ENCODE results near the gene POPDC3.
A peak's percentile ranks its signal among the peaks of the same experiment; 100 is the strongest.

POPDC3 gene

DNA sequence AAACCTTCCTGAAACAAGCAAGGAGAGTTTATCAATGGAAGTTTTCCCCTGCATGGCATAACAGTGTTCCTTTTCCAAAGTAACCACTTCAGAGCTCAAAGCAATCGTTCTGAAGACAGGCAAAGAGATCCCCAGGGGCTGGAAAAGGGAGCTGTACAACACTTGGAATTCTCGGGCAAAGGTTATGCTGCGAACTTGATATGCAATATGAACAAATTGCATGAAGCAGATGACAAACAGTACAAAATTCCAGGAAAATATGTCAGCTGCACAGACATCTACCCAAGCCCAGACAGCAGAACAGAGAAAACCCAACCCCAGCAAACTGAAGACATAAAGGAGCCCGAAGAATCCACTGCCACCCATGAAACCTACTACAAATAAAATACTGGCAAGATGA, 18.4 kb downstream of the POPDC3 start:
- H3K27me3 ChIP-seq (ENCODE audit: control insufficient read depth in 2 of 2, insufficient read depth in 2 of 2, low read length in 2 of 2), result no peaks in the 10 kb centered on the region
- H3K9me3 ChIP-seq (ENCODE audit: control insufficient read depth in 2 of 2, low read length in 2 of 2), result no peaks in the 10 kb centered on the region
- no peak overlapping the region for H3K4me3 ChIP-seq (ENCODE audit: low read length in 2 of 2)
- H3K27ac ChIP-seq (ENCODE audit: low read depth in 2 of 2, low read length in 2 of 2), result no peak overlapping the region
- no peaks in the 10 kb centered on the region for H3K36me3 ChIP-seq (ENCODE audit: control insufficient read depth in 2 of 2, insufficient read depth in 2 of 2, low read length in 2 of 2)
- H3K9ac ChIP-seq (ENCODE audit: low read depth in 1 of 2, low read length in 2 of 2), result no peak overlapping the region
- no peaks in the 10 kb centered on the region for H3K4me1 ChIP-seq (ENCODE audit: control insufficient read depth in 2 of 2, insufficient read depth in 2 of 2, low read length in 2 of 2)

DNA sequence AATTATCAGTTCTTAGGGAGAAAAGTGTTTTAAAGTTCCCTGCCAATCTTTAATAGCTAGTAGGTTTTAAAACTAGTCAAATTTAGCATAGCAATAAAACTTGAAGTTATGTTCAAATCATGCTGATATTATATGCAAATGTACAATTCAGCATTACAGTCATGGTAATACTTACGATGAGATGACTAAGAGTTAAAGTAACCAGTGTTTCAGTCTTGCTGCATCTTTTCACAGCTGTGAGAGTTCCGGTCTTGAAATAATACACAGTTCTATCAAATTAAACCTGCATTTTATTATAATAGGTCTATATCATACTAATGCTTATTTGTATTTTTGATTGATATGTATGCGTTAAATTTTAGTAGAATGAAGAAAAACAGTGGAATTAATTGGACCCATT, 26.1 kb downstream of the POPDC3 start:
- no peaks in the 10 kb centered on the region for H3K4me1 ChIP-seq (ENCODE audit: control insufficient read depth in 2 of 2, insufficient read depth in 2 of 2, low read length in 2 of 2)
- H3K9ac ChIP-seq (ENCODE audit: low read depth in 1 of 2, low read length in 2 of 2), result no peak overlapping the region
- no peak overlapping the region for H3K4me3 ChIP-seq (ENCODE audit: low read length in 2 of 2)
- H3K9me3 ChIP-seq (ENCODE audit: control insufficient read depth in 2 of 2, low read length in 2 of 2), result no peaks in the 10 kb centered on the region
- H3K27ac ChIP-seq (ENCODE audit: low read depth in 2 of 2, low read length in 2 of 2), result no peak overlapping the region
- H3K36me3 ChIP-seq (ENCODE audit: control insufficient read depth in 2 of 2, insufficient read depth in 2 of 2, low read length in 2 of 2), result no peaks in the 10 kb centered on the region
- no peaks in the 10 kb centered on the region for H3K27me3 ChIP-seq (ENCODE audit: control insufficient read depth in 2 of 2, insufficient read depth in 2 of 2, low read length in 2 of 2)

DNA sequence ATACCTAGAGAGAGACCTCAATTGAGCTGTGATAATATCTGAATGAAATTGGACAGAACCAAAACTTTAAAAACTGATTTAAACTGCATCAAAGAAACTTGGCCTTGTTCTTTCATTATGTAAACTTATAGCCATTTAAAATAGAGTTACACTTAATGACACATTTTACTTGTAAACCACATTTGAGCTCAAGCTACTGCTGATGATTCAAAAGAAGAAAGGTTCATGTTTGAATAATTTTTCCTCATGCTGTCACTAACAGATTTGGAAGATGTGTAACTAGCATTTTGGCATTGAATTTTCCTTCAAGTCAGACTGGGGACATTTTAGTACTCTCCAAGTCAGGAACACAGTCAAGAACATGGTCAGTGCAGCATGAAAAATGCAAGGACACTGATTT, 26.9 kb downstream of the POPDC3 start:
- no peaks in the 10 kb centered on the region for H3K4me1 ChIP-seq (ENCODE audit: control insufficient read depth in 2 of 2, insufficient read depth in 2 of 2, low read length in 2 of 2)
- H3K27me3 ChIP-seq (ENCODE audit: control insufficient read depth in 2 of 2, insufficient read depth in 2 of 2, low read length in 2 of 2), result no peaks in the 10 kb centered on the region
- no peaks in the 10 kb centered on the region for H3K9me3 ChIP-seq (ENCODE audit: control insufficient read depth in 2 of 2, low read length in 2 of 2)
- no peak overlapping the region for H3K9ac ChIP-seq (ENCODE audit: low read depth in 1 of 2, low read length in 2 of 2)
- H3K27ac ChIP-seq (ENCODE audit: low read depth in 2 of 2, low read length in 2 of 2), result no peak overlapping the region
- no peaks in the 10 kb centered on the region for H3K36me3 ChIP-seq (ENCODE audit: control insufficient read depth in 2 of 2, insufficient read depth in 2 of 2, low read length in 2 of 2)
- H3K4me3 ChIP-seq (ENCODE audit: low read length in 2 of 2), result no peak overlapping the region

DNA sequence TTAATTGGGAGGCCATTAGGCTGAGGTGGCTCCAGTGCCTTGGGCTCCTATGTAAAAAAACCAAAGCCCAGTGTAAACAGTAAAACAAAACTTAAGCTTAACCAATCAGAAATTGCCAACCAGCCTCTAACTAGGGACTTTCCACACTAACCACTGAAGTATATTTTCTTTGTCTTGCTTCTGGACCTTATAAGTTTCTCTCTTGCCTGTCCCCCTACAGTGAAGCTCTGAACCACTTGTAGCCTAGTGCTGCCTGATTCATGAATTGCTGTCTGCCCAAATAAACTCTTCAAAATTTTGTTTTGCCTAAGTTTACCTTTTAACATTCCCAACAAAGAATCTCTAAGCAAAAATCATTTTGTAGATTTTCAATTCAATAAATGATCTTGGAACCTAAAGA, 28.2 kb downstream of the POPDC3 start:
- no peak overlapping the region for H3K4me3 ChIP-seq (ENCODE audit: low read length in 2 of 2)
- no peaks in the 10 kb centered on the region for H3K36me3 ChIP-seq (ENCODE audit: control insufficient read depth in 2 of 2, insufficient read depth in 2 of 2, low read length in 2 of 2)
- no peaks in the 10 kb centered on the region for H3K4me1 ChIP-seq (ENCODE audit: control insufficient read depth in 2 of 2, insufficient read depth in 2 of 2, low read length in 2 of 2)
- H3K9me3 ChIP-seq (ENCODE audit: control insufficient read depth in 2 of 2, low read length in 2 of 2), result no peaks in the 10 kb centered on the region
- H3K9ac ChIP-seq (ENCODE audit: low read depth in 1 of 2, low read length in 2 of 2), result no peak overlapping the region
- no peaks in the 10 kb centered on the region for H3K27me3 ChIP-seq (ENCODE audit: control insufficient read depth in 2 of 2, insufficient read depth in 2 of 2, low read length in 2 of 2)
- H3K27ac ChIP-seq (ENCODE audit: low read depth in 2 of 2, low read length in 2 of 2), result no peak overlapping the region

DNA sequence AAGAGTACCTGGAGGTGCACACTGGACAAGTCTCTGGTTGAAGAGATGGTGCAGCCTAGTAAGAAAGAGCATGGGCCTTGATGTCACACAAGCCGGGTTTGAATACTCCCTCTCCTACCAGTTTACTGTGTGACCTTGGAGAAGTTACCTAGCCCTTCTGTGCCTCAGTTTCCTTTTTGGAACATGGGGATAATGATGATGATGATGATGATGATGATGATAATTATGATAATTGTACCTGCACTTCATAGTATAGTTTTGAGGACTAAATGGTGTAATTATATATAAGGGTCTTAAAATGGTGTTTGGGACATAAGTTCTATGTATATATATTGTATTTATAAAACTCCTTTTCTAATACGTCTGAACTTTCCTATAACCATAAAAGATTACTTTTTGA, 41.7 kb downstream of the POPDC3 start:
- Histone ChIP-seq H3K4me1 (ENCODE audit: control insufficient read depth in 2 of 2, insufficient read depth in 2 of 2, low read length in 2 of 2) (peaks cover 2% of the 10 kb centered on the region in 2 donors), H3K9me3 (ENCODE audit: control insufficient read depth in 2 of 2, low read length in 2 of 2) (no peaks in the 10 kb centered on the region), H3K9ac (ENCODE audit: low read depth in 1 of 2, low read length in 2 of 2) (no peak overlapping the region), H3K27ac (ENCODE audit: low read depth in 2 of 2, low read length in 2 of 2) (no peak overlapping the region), H3K36me3 (ENCODE audit: control insufficient read depth in 2 of 2, insufficient read depth in 2 of 2, low read length in 2 of 2) (no peaks in the 10 kb centered on the region), H3K27me3 (ENCODE audit: control insufficient read depth in 2 of 2, insufficient read depth in 2 of 2, low read length in 2 of 2) (peaks cover 9 to 10% of the 10 kb centered on the region in 2 donors), H3K4me3 (ENCODE audit: low read length in 2 of 2) (no peak overlapping the region)

DNA sequence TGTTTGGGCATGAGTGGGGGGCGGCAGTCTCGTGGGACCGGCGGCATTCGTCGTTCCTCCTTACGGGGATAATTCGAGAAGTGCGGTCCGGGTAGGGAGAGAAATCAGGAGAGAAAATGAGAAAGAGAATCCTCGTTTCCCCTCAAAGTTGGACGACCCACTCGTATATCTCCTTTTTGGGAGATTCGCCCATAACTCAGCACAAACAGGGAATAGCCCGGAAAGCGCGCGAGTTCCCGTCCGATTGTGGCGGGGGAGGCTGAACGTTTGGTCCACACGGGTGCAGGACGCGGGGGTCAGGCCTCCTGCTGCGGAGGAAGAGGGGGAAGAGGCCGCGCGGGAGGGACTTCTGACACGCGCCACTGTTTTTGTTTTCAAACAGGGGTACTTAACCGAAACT, 42.4 kb downstream of the POPDC3 start:
- Histone ChIP-seq H3K27me3 (ENCODE audit: control insufficient read depth in 2 of 2, insufficient read depth in 2 of 2, low read length in 2 of 2) (peaks cover 9 to 10% of the 10 kb centered on the region in 2 donors), H3K4me3 (ENCODE audit: low read length in 2 of 2) (peak overlapping the region; percentile 62 to 65), H3K9me3 (ENCODE audit: control insufficient read depth in 2 of 2, low read length in 2 of 2) (no peaks in the 10 kb centered on the region), H3K27ac (ENCODE audit: low read depth in 2 of 2, low read length in 2 of 2) (peak overlapping the region in 1 of 2 donors; percentile 32), H3K36me3 (ENCODE audit: control insufficient read depth in 2 of 2, insufficient read depth in 2 of 2, low read length in 2 of 2) (no peaks in the 10 kb centered on the region), H3K9ac (ENCODE audit: low read depth in 1 of 2, low read length in 2 of 2) (no peak overlapping the region), H3K4me1 (ENCODE audit: control insufficient read depth in 2 of 2, insufficient read depth in 2 of 2, low read length in 2 of 2) (peaks cover 2% of the 10 kb centered on the region in 2 donors)

DNA sequence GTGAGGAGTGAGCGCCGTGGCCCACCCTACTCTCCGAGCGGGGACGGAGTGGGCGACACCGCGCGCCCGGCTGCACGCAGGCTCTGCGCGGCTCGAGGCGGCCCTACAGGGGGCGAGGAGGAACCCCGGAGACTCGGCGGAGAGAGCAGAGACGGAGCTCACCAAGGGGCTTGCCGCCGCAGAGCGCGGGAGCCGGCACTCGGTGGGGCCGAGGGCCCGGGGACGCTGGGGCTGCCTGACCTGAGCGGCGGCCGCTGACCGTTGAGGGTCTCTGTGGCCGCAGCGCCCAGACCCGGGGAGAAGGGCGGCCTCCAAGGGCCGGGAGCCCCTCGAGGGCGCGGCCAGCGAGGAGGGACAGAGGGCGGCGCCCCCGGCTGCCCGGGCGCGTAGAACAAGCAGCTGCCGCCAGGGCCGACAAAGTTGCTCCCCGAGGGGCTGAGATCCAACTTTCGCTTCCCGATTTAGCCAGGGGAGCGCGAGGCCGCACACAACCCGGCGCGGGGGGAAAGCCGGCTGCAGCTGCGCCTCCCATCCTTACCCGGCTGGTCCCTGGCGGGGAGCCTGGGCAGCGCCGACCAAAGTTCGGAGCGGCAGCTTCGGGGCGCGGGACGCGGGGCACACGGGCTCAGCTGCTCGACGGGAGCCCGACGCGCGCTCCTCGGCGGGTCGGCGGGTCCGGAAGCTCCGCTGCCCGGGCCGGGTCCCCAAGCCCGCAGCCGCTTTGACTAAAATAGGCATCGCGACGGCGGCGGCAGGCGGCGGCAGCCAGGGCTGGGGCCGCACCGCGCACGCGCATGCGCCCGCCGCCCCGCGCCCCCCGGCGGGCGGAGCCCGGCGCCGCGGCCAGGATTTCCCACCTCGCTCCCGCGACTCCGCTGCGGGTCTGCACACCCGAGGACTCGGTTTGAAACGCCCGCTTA, 43.1 kb downstream of the POPDC3 start:
- Histone ChIP-seq H3K9ac (ENCODE audit: low read depth in 1 of 2, low read length in 2 of 2) (peak overlapping the region; percentile 32 to 63), H3K4me1 (ENCODE audit: control insufficient read depth in 2 of 2, insufficient read depth in 2 of 2, low read length in 2 of 2) (peaks cover 2% of the 10 kb centered on the region in 2 donors), H3K27ac (ENCODE audit: low read depth in 2 of 2, low read length in 2 of 2) (peak overlapping the region; percentile 38), H3K9me3 (ENCODE audit: control insufficient read depth in 2 of 2, low read length in 2 of 2) (no peaks in the 10 kb centered on the region), H3K36me3 (ENCODE audit: control insufficient read depth in 2 of 2, insufficient read depth in 2 of 2, low read length in 2 of 2) (no peaks in the 10 kb centered on the region), H3K27me3 (ENCODE audit: control insufficient read depth in 2 of 2, insufficient read depth in 2 of 2, low read length in 2 of 2) (peaks cover 9 to 10% of the 10 kb centered on the region in 2 donors), H3K4me3 (ENCODE audit: low read length in 2 of 2) (peak overlapping the region; percentile 62 to 70)

DNA sequence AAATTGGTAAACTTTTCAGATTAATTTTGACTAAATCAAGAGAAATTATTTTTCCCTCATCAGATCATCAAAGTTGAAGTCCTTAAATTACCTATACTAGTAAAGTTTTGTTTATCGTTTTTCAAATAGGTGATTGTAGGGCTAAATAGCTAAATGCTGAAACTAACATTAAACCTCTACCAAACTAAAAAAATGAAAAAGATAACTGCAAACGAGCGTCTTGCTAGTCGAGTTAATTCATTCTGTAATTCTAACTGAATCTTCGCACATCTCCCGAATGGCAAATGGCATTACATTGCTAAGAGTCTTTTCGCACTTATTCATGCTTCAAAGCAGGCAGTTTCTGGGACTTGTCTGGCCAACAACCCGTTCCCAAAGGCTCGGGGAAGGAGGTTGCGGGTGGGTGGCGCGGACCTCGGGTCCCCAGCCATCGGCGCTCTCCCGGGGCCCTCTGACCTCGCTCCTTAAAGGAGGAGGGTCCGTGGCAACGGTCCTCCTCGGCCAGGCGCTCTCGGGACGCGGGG, 43.8 kb downstream of the POPDC3 start:
- Histone ChIP-seq H3K9me3 (ENCODE audit: control insufficient read depth in 2 of 2, low read length in 2 of 2) (no peaks in the 10 kb centered on the region), H3K9ac (ENCODE audit: low read depth in 1 of 2, low read length in 2 of 2) (peak overlapping the region in 1 of 2 donors; percentile 63)

DNA sequence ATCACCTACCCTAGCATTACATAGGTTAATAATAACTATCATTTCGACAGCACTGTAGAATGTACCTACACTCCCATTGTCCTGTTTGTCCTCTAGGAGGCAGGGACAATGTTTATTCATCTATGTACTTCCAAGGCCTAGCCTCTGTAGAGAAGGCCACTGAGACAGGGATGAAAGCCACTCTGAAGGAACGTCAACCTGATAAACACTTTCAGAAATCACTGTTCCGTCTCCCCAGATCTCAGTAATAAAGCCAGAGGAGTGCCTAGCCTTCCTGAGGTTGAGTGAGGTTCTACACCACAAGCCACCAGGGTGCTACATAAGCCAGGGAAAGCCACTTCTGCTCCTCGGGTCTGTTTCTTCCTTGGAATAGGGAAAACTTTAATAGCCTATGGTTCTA, 44.8 kb downstream of the POPDC3 start:
- H3K9ac ChIP-seq (ENCODE audit: low read depth in 1 of 2, low read length in 2 of 2), result no peak overlapping the region
- no peaks in the 10 kb centered on the region for H3K9me3 ChIP-seq (ENCODE audit: control insufficient read depth in 2 of 2, low read length in 2 of 2)
- peak overlapping the region in 1 of 2 donors; percentile 22 for H3K4me3 ChIP-seq (ENCODE audit: low read length in 2 of 2)
- H3K27ac ChIP-seq (ENCODE audit: low read depth in 2 of 2, low read length in 2 of 2), result no peak overlapping the region
- H3K4me1 ChIP-seq (ENCODE audit: control insufficient read depth in 2 of 2, insufficient read depth in 2 of 2, low read length in 2 of 2), result peaks cover 2% of the 10 kb centered on the region in 2 donors
- H3K36me3 ChIP-seq (ENCODE audit: control insufficient read depth in 2 of 2, insufficient read depth in 2 of 2, low read length in 2 of 2), result no peaks in the 10 kb centered on the region
- H3K27me3 ChIP-seq (ENCODE audit: control insufficient read depth in 2 of 2, insufficient read depth in 2 of 2, low read length in 2 of 2), result peaks cover 9 to 10% of the 10 kb centered on the region in 2 donors

More for the DNA sequence above, 43.8 kb downstream of the POPDC3 start:
- peak overlapping the region; percentile 62 to 70 for H3K4me3 ChIP-seq (ENCODE audit: low read length in 2 of 2)
- H3K4me1 ChIP-seq (ENCODE audit: control insufficient read depth in 2 of 2, insufficient read depth in 2 of 2, low read length in 2 of 2), result peaks cover 2% of the 10 kb centered on the region in 2 donors
- no peaks in the 10 kb centered on the region for H3K36me3 ChIP-seq (ENCODE audit: control insufficient read depth in 2 of 2, insufficient read depth in 2 of 2, low read length in 2 of 2)
- peak overlapping the region in 1 of 2 donors; percentile 38 for H3K27ac ChIP-seq (ENCODE audit: low read depth in 2 of 2, low read length in 2 of 2)
- H3K27me3 ChIP-seq (ENCODE audit: control insufficient read depth in 2 of 2, insufficient read depth in 2 of 2, low read length in 2 of 2), result peaks cover 9 to 10% of the 10 kb centered on the region in 2 donors

DNA sequence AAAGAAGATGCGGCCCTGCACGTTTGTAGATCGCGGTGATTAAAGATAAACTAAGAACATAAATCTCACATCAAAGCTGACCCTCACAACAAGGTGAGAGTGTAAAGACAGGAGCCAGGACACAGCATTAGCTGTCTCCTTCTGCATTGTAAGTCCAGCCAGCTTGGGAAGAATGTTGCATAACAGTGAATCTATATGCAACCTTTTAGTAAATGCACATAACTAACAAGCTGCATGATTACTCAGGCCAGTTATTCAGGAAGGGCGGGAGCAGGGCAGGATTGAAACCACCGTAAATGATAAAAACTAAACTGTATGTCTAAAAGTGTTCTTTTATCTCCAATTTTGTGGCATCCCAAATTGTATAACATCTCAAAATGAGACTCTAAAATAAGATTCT, 57.1 kb downstream of the POPDC3 start:
- H3K27ac ChIP-seq (ENCODE audit: low read depth in 2 of 2, low read length in 2 of 2), result no peak overlapping the region
- H3K9me3 ChIP-seq (ENCODE audit: control insufficient read depth in 2 of 2, low read length in 2 of 2), result no peaks in the 10 kb centered on the region
- H3K36me3 ChIP-seq (ENCODE audit: control insufficient read depth in 2 of 2, insufficient read depth in 2 of 2, low read length in 2 of 2), result no peaks in the 10 kb centered on the region
- H3K9ac ChIP-seq (ENCODE audit: low read depth in 1 of 2, low read length in 2 of 2), result no peak overlapping the region
- H3K4me1 ChIP-seq (ENCODE audit: control insufficient read depth in 2 of 2, insufficient read depth in 2 of 2, low read length in 2 of 2), result no peaks in the 10 kb centered on the region
- H3K4me3 ChIP-seq (ENCODE audit: low read length in 2 of 2), result no peak overlapping the region
- H3K27me3 ChIP-seq (ENCODE audit: control insufficient read depth in 2 of 2, insufficient read depth in 2 of 2, low read length in 2 of 2), result no peaks in the 10 kb centered on the region

Measured in mucosa of rectum (tissue), 2 donors.